Neuronal stem cell (in vitro differentiated cells): ENCODE data around the gene ATP8B4.
A peak's percentile ranks its signal among the peaks of the same experiment; 100 is the strongest.

Experiments
- DNase-seq: peaks from one replicate; pipeline ENCODE4 v3.0.0-alpha.2; 2013; ENCODE audit warnings: low spot score
- H2AFZ ChIP-seq: one replicate; pipeline ENCODE4 v1.6.1; 2013; ENCODE audit warnings: mild to moderate bottlenecking, low read length, inconsistent platforms
- H2AK5ac ChIP-seq: 2 replicates; pipeline ENCODE4 v1.6.1; 2013; ENCODE audit warnings: low read depth, mild to moderate bottlenecking, inconsistent platforms, low read length, moderate library complexity, mixed read lengths
- H2BK120ac ChIP-seq: 2 replicates; pipeline ENCODE4 v1.6.1; 2013; ENCODE audit warnings: low read depth, mild to moderate bottlenecking, inconsistent platforms, low read length, moderate library complexity, mixed read lengths
- H2BK12ac ChIP-seq: one replicate; pipeline ENCODE4 v1.6.1; 2013; ENCODE audit warnings: low read length, inconsistent platforms
- H2BK15ac ChIP-seq: 2 replicates; pipeline ENCODE4 v1.6.1; 2013; ENCODE audit warnings: mild to moderate bottlenecking, low read length, inconsistent platforms, mixed read lengths
- H2BK5ac ChIP-seq: one replicate; pipeline ENCODE4 v1.6.1; 2013; ENCODE audit warnings: inconsistent platforms, mild to moderate bottlenecking, low read length, moderate library complexity
- H3K14ac ChIP-seq: one replicate; pipeline ENCODE4 v1.6.1; 2013; ENCODE audit warnings: low read length, inconsistent platforms
- H3K18ac ChIP-seq: 2 replicates; pipeline ENCODE4 v1.6.1; 2013; ENCODE audit warnings: low read length, inconsistent platforms
- H3K23ac ChIP-seq: 2 replicates; pipeline ENCODE4 v1.6.1; 2013; ENCODE audit warnings: low read depth, mild to moderate bottlenecking, mixed read lengths, low read length, inconsistent platforms; ENCODE audit not compliant: poor library complexity
- H3K27ac ChIP-seq: replicated peaks from 3 replicates; pipeline ENCODE4 v1.5.1; 2013; ENCODE audit warnings: low read length, inconsistent platforms
- H3K27me3 ChIP-seq, 3 experiments: 2 replicates each; pipeline ENCODE4 v1.6.1; 2013; ENCODE audit warnings: low read length in 3 of 3, mild to moderate bottlenecking in 2 of 3, inconsistent platforms in 1 of 3, low read depth in 1 of 3, mixed read lengths in 1 of 3, moderate library complexity in 1 of 3; ENCODE audit not compliant: control insufficient read depth in 3 of 3, insufficient read depth in 3 of 3
- H3K36me3 ChIP-seq, 2 donors: replicated peaks in 1 of 2; 2 replicates each; pipeline ENCODE4 v1.6.1; 2013; ENCODE audit warnings: low read length in 2 of 2; ENCODE audit not compliant: control insufficient read depth in 2 of 2, insufficient read depth in 2 of 2
- H3K4ac ChIP-seq: 2 replicates; pipeline ENCODE4 v1.6.1; 2013; ENCODE audit warnings: inconsistent platforms, mild to moderate bottlenecking, low read length, moderate library complexity
- H3K4me1 ChIP-seq, 2 donors: 1 replicate in 1 of 2; 2 replicates in 1 of 2; pipeline ENCODE4 v1.6.1; 2013; ENCODE audit warnings: low read length in 2 of 2, low read depth in 1 of 2; ENCODE audit not compliant: control insufficient read depth in 2 of 2, insufficient read depth in 1 of 2
- H3K4me2 ChIP-seq: one replicate; pipeline ENCODE4 v1.6.1; 2013; ENCODE audit warnings: mild to moderate bottlenecking, low read length, inconsistent platforms; ENCODE audit not compliant: insufficient read depth, poor library complexity, severe bottlenecking
- H3K4me3 ChIP-seq, 2 donors: 2 replicates each; pipeline ENCODE4 v1.5.1; 2013; ENCODE audit warnings: low read length in 2 of 2, mild to moderate bottlenecking in 2 of 2, inconsistent platforms in 1 of 2, moderate library complexity in 1 of 2
- H3K79me1 ChIP-seq: one replicate; pipeline ENCODE4 v1.6.1; 2013; ENCODE audit warnings: low read depth, mild to moderate bottlenecking, inconsistent platforms, low read length, moderate library complexity
- H3K9ac ChIP-seq: one replicate; pipeline ENCODE4 v1.6.1; 2013; ENCODE audit warnings: mild to moderate bottlenecking, low read depth, low read length, inconsistent platforms; ENCODE audit not compliant: poor library complexity
- H3K9me3 ChIP-seq, 2 donors: replicated peaks in 1 of 2; 2 replicates each; pipeline versions ENCODE3 to v1.6.1; 2013; ENCODE audit warnings: low read length in 2 of 2, mild to moderate bottlenecking in 2 of 2, inconsistent platforms in 1 of 2, low read depth in 1 of 2, mixed read lengths in 1 of 2, moderate library complexity in 1 of 2; ENCODE audit not compliant: control insufficient read depth in 2 of 2, insufficient read depth in 1 of 2
- H4K8ac ChIP-seq: one replicate; pipeline ENCODE4 v1.6.1; 2013; ENCODE audit warnings: low read depth, mild to moderate bottlenecking, inconsistent platforms, low read length, moderate library complexity
- H4K91ac ChIP-seq: one replicate; pipeline ENCODE4 v1.6.1; 2013; ENCODE audit warnings: low read length, low read depth, mild to moderate bottlenecking, inconsistent platforms; ENCODE audit not compliant: poor library complexity
- WGBS, 2 donors: extraction: QIAGEN DNeasy Blood & Tissue Kit; methylation state at CpG; one replicate each; pipeline ENCODE4 v1.1.7; 2013; ENCODE audit warnings: missing lambda C conversion rate in 2 of 2, mixed read lengths in 1 of 2; ENCODE audit not compliant: insufficient read length in 2 of 2, insufficient replicate concordance in 1 of 2; ENCODE audit errors: extremely low coverage in 2 of 2; 5-methylcytosine and 5-hydroxymethylcytosine counted together

The ATP8B4 gene

DNA sequence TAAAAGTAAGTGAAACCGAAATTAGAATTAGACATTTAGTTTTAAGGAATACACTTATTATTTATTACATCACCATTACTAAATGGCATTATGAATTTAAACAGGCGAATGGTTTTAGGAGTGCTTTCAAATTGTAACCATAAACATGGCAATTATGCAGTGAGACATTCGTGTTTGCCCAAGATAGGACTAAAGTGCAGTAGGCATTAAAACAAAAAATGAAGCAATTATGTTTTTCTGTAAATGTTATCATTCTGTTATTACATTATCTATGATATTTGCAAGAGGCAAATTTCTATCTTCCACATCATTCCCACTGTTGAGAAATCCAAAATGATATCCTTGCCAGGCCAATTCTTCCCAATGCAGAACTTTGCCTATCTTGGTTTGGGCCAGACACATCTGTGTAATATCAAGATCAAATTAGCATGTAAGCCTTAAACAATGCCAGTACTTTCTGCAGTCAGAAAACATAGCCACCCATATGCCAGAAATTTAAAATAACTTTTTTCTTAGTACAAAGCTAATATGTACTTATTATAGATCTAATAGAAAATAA, 156.9 kb downstream of the ATP8B4 start:
- H3K9ac ChIP-seq: no peak overlapping the region
- no peak overlapping the region for H2BK5ac ChIP-seq
- no peak for DNase-seq

DNA sequence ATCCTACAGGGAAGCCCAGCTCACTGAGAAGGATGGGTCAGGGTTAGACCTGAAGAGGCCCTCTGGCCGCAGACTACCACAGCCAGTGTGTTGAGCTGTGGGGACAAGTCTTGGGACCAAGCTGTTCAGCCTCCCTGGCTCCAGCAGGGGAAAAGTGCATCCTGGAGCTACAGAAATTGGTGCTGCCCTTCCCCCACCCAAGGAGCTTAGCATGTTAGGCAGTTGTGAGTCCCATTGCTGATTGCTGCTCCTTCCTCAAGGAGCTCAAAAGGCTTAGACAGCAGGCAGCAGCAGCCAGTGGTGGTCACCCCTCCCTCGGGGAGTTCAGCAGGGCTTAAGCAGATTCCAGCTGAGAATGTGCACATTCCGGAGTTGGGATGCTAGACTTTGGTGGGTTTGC, 165.6 kb downstream of the ATP8B4 start:
- Histone ChIP-seq H3K14ac (no peak overlapping the region), H2AK5ac (no peak overlapping the region), H3K4ac (no peak overlapping the region), H3K23ac (no peak overlapping the region), H3K36me3 (no peaks in the 10 kb centered on the region), H3K9ac (no peak overlapping the region), H2BK15ac (no peak overlapping the region), H3K27me3 (no peaks in the 10 kb centered on the region), H3K18ac (peak overlapping the region; percentile 78), H3K27ac (no peak overlapping the region), H2AFZ (no peak overlapping the region), H3K4me1 (peaks cover 0 to 3% of the 10 kb centered on the region in 2 donors), H3K4me2 (no peak overlapping the region), H2BK120ac (no peak overlapping the region), H2BK12ac (no peak overlapping the region), H2BK5ac (no peak overlapping the region), H4K91ac (no peak overlapping the region), H3K9me3 (no peaks in the 10 kb centered on the region), H3K4me3 (no peak overlapping the region), H4K8ac (no peak overlapping the region), H3K79me1 (no peaks in the 10 kb centered on the region)
- WGBS, 2 donors: no CpG with 5 or more reads among the region's 3 CpGs
- no peak for DNase-seq

More for the DNA sequence above, 156.9 kb downstream of the ATP8B4 start:
- H2BK120ac ChIP-seq: no peak overlapping the region
- H3K18ac ChIP-seq: no peak overlapping the region
- no peak overlapping the region for H3K4me3 ChIP-seq
- no peaks in the 10 kb centered on the region for H3K36me3 ChIP-seq
- WGBS, 2 donors: no CpG with 5 or more reads among the region's 3 CpGs
- H4K8ac ChIP-seq: no peak overlapping the region
- no peaks in the 10 kb centered on the region for H3K27me3 ChIP-seq
- no peak overlapping the region for H3K14ac ChIP-seq
- no peak overlapping the region for H2BK15ac ChIP-seq
- H3K4ac ChIP-seq: no peak overlapping the region
- no peaks in the 10 kb centered on the region for H3K9me3 ChIP-seq
- H2BK12ac ChIP-seq: no peak overlapping the region
- H3K4me1 ChIP-seq: no peaks in the 10 kb centered on the region
- no peak overlapping the region for H4K91ac ChIP-seq
- H2AK5ac ChIP-seq: no peak overlapping the region
- H3K23ac ChIP-seq: no peak overlapping the region
- no peak overlapping the region for H3K4me2 ChIP-seq
- H3K27ac ChIP-seq: no peak overlapping the region
- H2AFZ ChIP-seq: no peak overlapping the region
- H3K79me1 ChIP-seq: no peaks in the 10 kb centered on the region

DNA sequence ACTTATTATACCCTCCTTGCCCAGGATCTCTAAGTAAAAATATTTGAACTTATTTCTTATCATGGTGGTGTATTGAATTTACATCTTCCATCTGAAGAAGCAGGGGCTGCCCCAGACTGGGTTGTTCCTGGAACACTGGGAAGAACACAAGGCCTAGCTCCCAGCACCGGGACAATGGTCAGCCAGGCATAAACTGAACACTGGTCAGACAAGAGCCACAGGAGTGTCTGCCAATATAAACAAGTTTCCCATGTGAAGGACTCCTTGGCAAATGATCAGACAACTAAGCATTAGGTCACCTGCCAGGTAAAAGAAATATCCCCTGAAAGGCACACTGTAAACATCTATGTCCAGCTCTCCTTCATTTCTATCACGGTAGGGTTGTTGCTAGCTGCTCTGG, 172.4 kb downstream of the ATP8B4 start:
- DNase-seq: no peak
- Histone ChIP-seq H3K9me3 (peaks cover 0 to 1% of the 10 kb centered on the region in 2 donors), H2BK5ac (no peak overlapping the region), H3K36me3 (no peaks in the 10 kb centered on the region), H3K27ac (no peak overlapping the region), H2BK12ac (no peak overlapping the region), H3K4ac (no peak overlapping the region), H2AK5ac (no peak overlapping the region), H2BK120ac (no peak overlapping the region), H2BK15ac (no peak overlapping the region), H4K8ac (no peak overlapping the region), H4K91ac (no peak overlapping the region), H3K23ac (no peak overlapping the region), H2AFZ (no peak overlapping the region), H3K79me1 (no peaks in the 10 kb centered on the region), H3K18ac (no peak overlapping the region), H3K4me3 (no peak overlapping the region), H3K9ac (no peak overlapping the region), H3K4me1 (no peaks in the 10 kb centered on the region), H3K27me3 (no peaks in the 10 kb centered on the region), H3K4me2 (no peak overlapping the region), H3K14ac (no peak overlapping the region)
- WGBS, 2 donors: no CpG with 5 or more reads among the region's 2 CpGs

DNA sequence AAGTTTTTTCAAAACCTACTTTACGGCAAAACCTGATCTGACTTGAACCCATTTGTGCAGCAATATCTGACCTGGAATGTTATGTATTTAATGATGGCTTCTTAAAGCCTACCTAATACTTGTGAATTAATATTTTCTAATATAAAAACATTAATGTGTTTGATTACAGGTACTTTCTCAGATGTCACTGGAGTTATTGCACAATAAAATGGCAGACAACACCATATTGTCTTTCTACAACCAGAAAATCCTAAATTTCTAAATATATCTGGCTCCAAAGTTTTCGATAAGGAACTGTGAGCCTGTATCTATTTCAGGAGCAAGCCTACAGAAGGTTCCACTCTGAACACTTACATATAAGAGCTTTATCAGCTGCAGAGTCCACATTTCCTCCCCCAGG, 184.5 kb downstream of the ATP8B4 start:
- no peak overlapping the region for H3K9ac ChIP-seq
- no CpG with 5 or more reads among the region's 2 CpGs for WGBS, 2 donors
- no peak overlapping the region for H3K4me3 ChIP-seq

More for the DNA sequence above, 184.5 kb downstream of the ATP8B4 start:
- no peak overlapping the region for H2BK120ac ChIP-seq
- no peak overlapping the region for H4K8ac ChIP-seq
- H3K27ac ChIP-seq: no peak overlapping the region
- no peak for DNase-seq
- H3K4me1 ChIP-seq: no peaks in the 10 kb centered on the region
- H3K36me3 ChIP-seq: no peaks in the 10 kb centered on the region
- H2BK12ac ChIP-seq: no peak overlapping the region
- no peaks in the 10 kb centered on the region for H3K9me3 ChIP-seq
- no peaks in the 10 kb centered on the region for H3K79me1 ChIP-seq
- H2BK15ac ChIP-seq: no peak overlapping the region
- H3K27me3 ChIP-seq: no peaks in the 10 kb centered on the region
- no peak overlapping the region for H4K91ac ChIP-seq
- H3K18ac ChIP-seq: no peak overlapping the region
- no peak overlapping the region for H3K4ac ChIP-seq
- no peak overlapping the region for H2BK5ac ChIP-seq
- H2AK5ac ChIP-seq: no peak overlapping the region
- H3K23ac ChIP-seq: no peak overlapping the region
- no peak overlapping the region for H3K4me2 ChIP-seq
- H3K14ac ChIP-seq: no peak overlapping the region
- no peak overlapping the region for H2AFZ ChIP-seq
